CMK (cell line): ENCODE data around the gene SIX3.

Experiments used
- DNase-seq: peaks from one replicate; pipeline ENCODE4 v3.0.0-alpha.2; 2010; ENCODE audit warnings: low read depth

The SIX3 gene

GRCh38 chr2:44957656-44958327 is 16.3 kb downstream of the SIX3 start:
- no peak for DNase-seq

- no peak for DNase-seq
Observed at GRCh38 chr2:44959855-44960254, 18.4 kb downstream of the SIX3 start.

GRCh38 chr2:44960871-44961270 is 19.4 kb downstream of the SIX3 start:
- DNase-seq = no peak

GRCh38 chr2:44962176-44962695 is 20.7 kb downstream of the SIX3 start:
- DNase-seq = no peak

- no peak for DNase-seq
Observed at GRCh38 chr2:44964752-44965236, 23.3 kb downstream of the SIX3 start.

GRCh38 chr2:44965684-44966083 is 24.2 kb downstream of the SIX3 start:
- no peak for DNase-seq

GRCh38 chr2:44967056-44967455 is 25.6 kb downstream of the SIX3 start:
- DNase-seq = no peak

GRCh38 chr2:44967727-44968432 is 26.4 kb downstream of the SIX3 start:
- no peak for DNase-seq

GRCh38 chr2:44969936-44970335 is 28.4 kb downstream of the SIX3 start:
- no peak for DNase-seq

GRCh38 chr2:44970846-44971450 is 29.4 kb downstream of the SIX3 start:
- no peak for DNase-seq

- DNase-seq = no peak
Observed at GRCh38 chr2:44972771-44973535, 31.5 kb downstream of the SIX3 start.

- no peak for DNase-seq
Observed at GRCh38 chr2:44974064-44974715, 32.7 kb downstream of the SIX3 start.

- no peak for DNase-seq
Observed at GRCh38 chr2:44975571-44976450, 34.3 kb downstream of the SIX3 start.

- no peak for DNase-seq
Observed at GRCh38 chr2:44979581-44979980, 38.1 kb downstream of the SIX3 start.

GRCh38 chr2:44980751-44981713 is 39.5 kb downstream of the SIX3 start:
- DNase-seq = no peak

GRCh38 chr2:44981714-44982108 is 40.2 kb downstream of the SIX3 start:
- peak; percentile 30 for DNase-seq

- no peak for DNase-seq
Observed at GRCh38 chr2:44983836-44984604, 42.5 kb downstream of the SIX3 start.

- DNase-seq = no peak
Observed at GRCh38 chr2:44989176-44989575, 47.7 kb downstream of the SIX3 start.

GRCh38 chr2:44994377-44994776 is 52.9 kb downstream of the SIX3 start:
- DNase-seq = no peak
